ENCODE results near the gene EGFLAM. TPM values are rescaled to one million over a fixed set of nuclear protein-coding genes. Genes with fewer than 3 reads are reported as not detected.

The EGFLAM gene
- total and polyA plus RNA-seq, 2 donors (not counting 3 experiments of a cell fraction or from before 2014, with no cell fraction given) = 1.2 to 2.7 TPM

- Histone ChIP-seq H3K9me1 (replicated peaks; ENCODE audit: control insufficient read depth, extremely low read depth, insufficient read depth, low read length) (no peaks in the 10 kb centered on the region), H3K27ac (ENCODE audit: insufficient read depth, low read depth, low read length) (no peak overlapping the region), H3K27me3 (ENCODE audit: control insufficient read depth in 2 of 2, insufficient read depth in 2 of 2, low read length in 2 of 2) (peaks cover 0 to 3% of the 10 kb centered on the region in 2 experiments), H4K20me1 (replicated peaks; ENCODE audit: control insufficient read depth, extremely low read depth, insufficient read depth, low read length) (no peaks in the 10 kb centered on the region), H3K4me3 (replicated peaks in 1 of 3; ENCODE audit: insufficient read depth in 1 of 3, low read depth in 1 of 3, low read length in 3 of 3) (no peak overlapping the region), H3K79me2 (ENCODE audit: control insufficient read depth, insufficient read depth, low read length) (no peaks in the 10 kb centered on the region), H3K4me1 (ENCODE audit: control insufficient read depth, extremely low read depth, insufficient read depth, low read length) (no peaks in the 10 kb centered on the region), H2AFZ (ENCODE audit: low read depth, low read length) (no peak overlapping the region), H3K9me3 (replicated peaks; ENCODE audit: control insufficient read depth, insufficient read depth, low read length) (no peaks in the 10 kb centered on the region), H3K9ac (replicated peaks; ENCODE audit: extremely low read depth, insufficient read depth, low read length) (no peak overlapping the region), H3K36me3 (ENCODE audit: control insufficient read depth in 2 of 2, extremely low read depth in 1 of 2, insufficient read depth in 2 of 2, low read length in 2 of 2) (no peaks in the 10 kb centered on the region), H3K4me2 (ENCODE audit: insufficient read depth, low read length) (no peak overlapping the region)
- BruUV-seq (replicated peaks) = no TSS peak
- intact Hi-C loops (cut with micrococcal nuclease) = no loop called here
- TF ChIP-seq POLR2AphosphoS5 (IDR thresholded peaks at IDR 0.05; ENCODE audit: insufficient read depth, low read depth, low read length) (no peak), GATA2 (IDR thresholded peaks at IDR 0.05; ENCODE audit: insufficient read depth, insufficient read length, low read depth, low read length) (no peak), FOS (IDR thresholded peaks at IDR 0.05; ENCODE audit: borderline replicate concordance, insufficient read depth, low read length) (no peak), EZH2 (IDR thresholded peaks at IDR 0.05; ENCODE audit: borderline replicate concordance, low read depth, low read length, severe bottlenecking) (no peak), MAX (IDR thresholded peaks at IDR 0.05; ENCODE audit: insufficient read depth, insufficient read length) (no peak), JUN (IDR thresholded peaks at IDR 0.05; ENCODE audit: borderline replicate concordance, insufficient read depth, insufficient read length, low read depth) (no peak), POLR2A (IDR thresholded peaks at IDR 0.05; ENCODE audit: low read depth, low read length) (no peak), MYC (IDR thresholded peaks at IDR 0.05; ENCODE audit: low read depth, low read length) (no peak)
- TF ChIP-seq, protein P1, sequence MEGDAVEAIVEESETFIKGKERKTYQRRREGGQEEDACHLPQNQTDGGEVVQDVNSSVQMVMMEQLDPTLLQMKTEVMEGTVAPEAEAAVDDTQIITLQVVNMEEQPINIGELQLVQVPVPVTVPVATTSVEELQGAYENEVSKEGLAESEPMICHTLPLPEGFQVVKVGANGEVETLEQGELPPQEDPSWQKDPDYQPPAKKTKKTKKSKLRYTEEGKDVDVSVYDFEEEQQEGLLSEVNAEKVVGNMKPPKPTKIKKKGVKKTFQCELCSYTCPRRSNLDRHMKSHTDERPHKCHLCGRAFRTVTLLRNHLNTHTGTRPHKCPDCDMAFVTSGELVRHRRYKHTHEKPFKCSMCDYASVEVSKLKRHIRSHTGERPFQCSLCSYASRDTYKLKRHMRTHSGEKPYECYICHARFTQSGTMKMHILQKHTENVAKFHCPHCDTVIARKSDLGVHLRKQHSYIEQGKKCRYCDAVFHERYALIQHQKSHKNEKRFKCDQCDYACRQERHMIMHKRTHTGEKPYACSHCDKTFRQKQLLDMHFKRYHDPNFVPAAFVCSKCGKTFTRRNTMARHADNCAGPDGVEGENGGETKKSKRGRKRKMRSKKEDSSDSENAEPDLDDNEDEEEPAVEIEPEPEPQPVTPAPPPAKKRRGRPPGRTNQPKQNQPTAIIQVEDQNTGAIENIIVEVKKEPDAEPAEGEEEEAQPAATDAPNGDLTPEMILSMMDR (IDR thresholded peaks at IDR 0.05; ENCODE audit: extremely low read depth in 1 of 2, insufficient read depth in 1 of 2, low read depth in 1 of 2, low read length in 2 of 2) = no peak
- dilution Hi-C loops (cut with MboI; ENCODE audit: extremely low pct_ligation_motif_present, low sequenced_read_pairs) = no loop called here
- POLR2A ChIA-PET = no interaction called here
- FAIRE-seq (no peak), DNase-seq (ENCODE audit: low read depth, low spot score) (no peak)
- CTCF ChIA-PET = interaction anchor here (0.6 to 3.8 kb wide), 5 partner anchors 9 to 400 kb away, joined by 3 to 29 read pairs (median 6); no protein-coding TSS in a partner anchor
Observed at GRCh38 chr5:38410304-38410990, 152.1 kb downstream of the EGFLAM start.
